ENCODE data around the gene FAM171A1. TPM values are rescaled to one million over a fixed set of nuclear protein-coding genes. Genes with fewer than 3 reads are reported as not detected.
A peak's percentile ranks its signal among the peaks of the same experiment; 100 is the strongest.

Gene FAM171A1
- total RNA-seq, 4 donors from 2014 or later: 7.4 to 40.4 (median 21.6) TPM

DNA sequence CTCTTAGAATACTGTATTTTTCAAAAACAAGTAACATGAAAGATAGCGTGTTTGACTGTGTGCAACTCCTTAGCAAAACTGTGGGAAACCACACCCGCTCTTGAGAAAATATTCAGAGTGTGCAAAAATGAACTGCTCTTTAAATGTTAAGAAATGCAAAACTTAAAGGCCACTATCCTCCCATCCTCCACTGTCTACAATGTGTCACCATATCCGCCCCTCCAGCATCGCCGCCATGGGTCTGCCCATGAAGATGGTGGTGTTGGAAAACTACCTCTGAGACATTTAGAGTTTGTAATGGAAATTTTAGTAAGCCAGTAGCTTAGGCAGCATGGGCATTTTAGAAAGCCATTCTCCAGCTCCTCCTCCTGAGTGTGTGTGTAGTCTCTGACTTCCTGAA, 182.5 kb downstream of the FAM171A1 start:
- Histone ChIP-seq H3K27me3 (no peaks in the 10 kb centered on the region), H3K4me1 (no peaks in the 10 kb centered on the region), H3K27ac (no peak overlapping the region), H3K36me3 (no peaks in the 10 kb centered on the region), H3K4me3 (no peak overlapping the region), H3K9me3 (no peaks in the 10 kb centered on the region)
- DNase-seq: no peak
- TF ChIP-seq, protein P1, sequence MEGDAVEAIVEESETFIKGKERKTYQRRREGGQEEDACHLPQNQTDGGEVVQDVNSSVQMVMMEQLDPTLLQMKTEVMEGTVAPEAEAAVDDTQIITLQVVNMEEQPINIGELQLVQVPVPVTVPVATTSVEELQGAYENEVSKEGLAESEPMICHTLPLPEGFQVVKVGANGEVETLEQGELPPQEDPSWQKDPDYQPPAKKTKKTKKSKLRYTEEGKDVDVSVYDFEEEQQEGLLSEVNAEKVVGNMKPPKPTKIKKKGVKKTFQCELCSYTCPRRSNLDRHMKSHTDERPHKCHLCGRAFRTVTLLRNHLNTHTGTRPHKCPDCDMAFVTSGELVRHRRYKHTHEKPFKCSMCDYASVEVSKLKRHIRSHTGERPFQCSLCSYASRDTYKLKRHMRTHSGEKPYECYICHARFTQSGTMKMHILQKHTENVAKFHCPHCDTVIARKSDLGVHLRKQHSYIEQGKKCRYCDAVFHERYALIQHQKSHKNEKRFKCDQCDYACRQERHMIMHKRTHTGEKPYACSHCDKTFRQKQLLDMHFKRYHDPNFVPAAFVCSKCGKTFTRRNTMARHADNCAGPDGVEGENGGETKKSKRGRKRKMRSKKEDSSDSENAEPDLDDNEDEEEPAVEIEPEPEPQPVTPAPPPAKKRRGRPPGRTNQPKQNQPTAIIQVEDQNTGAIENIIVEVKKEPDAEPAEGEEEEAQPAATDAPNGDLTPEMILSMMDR (IDR thresholded peaks at IDR 0.05): no peak
- no peak for TF ChIP-seq POLR2A (IDR thresholded peaks at IDR 0.05)
- intact Hi-C loops (cut with DNase I; ENCODE audit: low total_unique reads): no loop called here

DNA sequence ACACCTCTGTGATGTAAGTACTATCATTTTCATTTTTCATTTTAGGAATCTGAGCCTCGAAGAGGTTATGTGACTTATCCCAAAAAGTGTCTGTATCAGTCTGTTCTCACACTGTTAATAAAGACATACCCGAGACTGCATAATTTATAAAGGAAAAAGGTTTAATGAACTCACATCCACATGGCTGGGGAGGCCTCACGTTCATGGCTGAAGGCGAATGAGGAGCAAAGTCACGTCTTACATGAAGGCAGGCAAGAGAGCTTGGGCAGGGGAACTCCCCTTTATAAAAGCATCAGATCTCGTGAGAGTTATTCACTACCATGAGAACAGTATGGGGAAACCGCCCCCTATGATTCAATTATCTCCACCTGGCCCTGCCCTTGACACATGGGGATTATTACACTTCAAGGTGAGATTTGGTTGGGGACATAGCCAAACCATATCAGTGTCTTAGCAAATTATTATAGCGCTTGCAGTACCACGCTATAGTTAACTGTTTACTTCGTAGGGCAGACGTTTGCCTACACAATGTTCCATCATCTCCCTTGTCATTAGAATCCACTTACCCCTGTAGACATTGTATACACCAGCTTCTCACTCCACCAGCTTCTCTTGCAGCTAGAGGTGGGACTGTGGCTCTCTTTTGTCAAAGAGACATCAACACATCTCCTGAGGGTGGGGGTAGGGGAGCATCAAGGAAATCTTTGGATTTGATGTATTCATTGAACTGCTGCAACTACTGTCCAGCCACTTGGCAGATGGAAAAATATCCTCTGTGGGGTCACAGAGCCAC, 187.2 kb downstream of the FAM171A1 start:
- Histone ChIP-seq H3K4me3 (no peak overlapping the region), H3K36me3 (no peaks in the 10 kb centered on the region), H3K27me3 (no peaks in the 10 kb centered on the region), H3K27ac (peak overlapping the region; percentile 2 to 38), H3K4me1 (no peaks in the 10 kb centered on the region), H3K9me3 (no peaks in the 10 kb centered on the region)
- TF ChIP-seq, protein P1 (IDR thresholded peaks at IDR 0.05): no peak
- TF ChIP-seq POLR2A (IDR thresholded peaks at IDR 0.05): no peak
- DNase-seq: no peak
- intact Hi-C loops (cut with DNase I; ENCODE audit: low total_unique reads): no loop called here

DNA sequence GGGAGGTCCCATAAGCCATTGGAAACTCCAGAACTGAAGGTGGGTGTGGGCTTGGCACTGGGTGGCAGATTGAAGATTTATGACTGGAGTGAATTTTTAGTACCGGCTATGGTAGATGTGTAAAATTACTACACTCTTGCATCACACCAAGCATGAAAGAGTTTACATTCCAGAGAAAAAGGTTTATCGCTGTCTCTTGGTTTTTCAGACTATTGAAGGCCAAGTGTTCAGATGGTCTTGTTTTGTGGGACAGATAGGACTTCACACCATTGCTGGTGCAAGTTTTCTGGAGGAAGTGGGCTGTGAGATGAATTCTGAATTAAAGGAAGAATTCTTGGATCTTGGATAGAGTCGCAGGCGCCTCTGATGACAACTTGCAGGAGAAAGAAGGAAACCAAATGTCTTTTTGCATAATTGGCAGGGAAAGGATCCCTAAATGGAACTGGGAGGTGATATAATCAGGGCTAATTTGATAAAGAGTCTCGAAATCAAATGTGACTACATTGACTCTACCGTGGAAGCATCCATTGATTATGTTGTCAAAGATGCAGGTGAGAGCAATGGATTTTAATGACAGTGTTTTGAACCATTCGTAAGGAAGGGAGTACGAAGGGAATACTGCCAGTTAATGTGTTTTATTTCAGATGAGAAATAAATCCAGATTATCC, 188.4 kb downstream of the FAM171A1 start:
- H3K4me3 ChIP-seq: no peak overlapping the region
- no peaks in the 10 kb centered on the region for H3K4me1 ChIP-seq
- no peak for DNase-seq
- TF ChIP-seq, protein P1 (IDR thresholded peaks at IDR 0.05): no peak
- no peak for TF ChIP-seq POLR2A (IDR thresholded peaks at IDR 0.05)
- no peaks in the 10 kb centered on the region for H3K27me3 ChIP-seq
- H3K9me3 ChIP-seq: no peaks in the 10 kb centered on the region
- intact Hi-C loops (cut with DNase I; ENCODE audit: low total_unique reads): no loop called here
- no peaks in the 10 kb centered on the region for H3K36me3 ChIP-seq
- peak overlapping the region; percentile 2 to 38 for H3K27ac ChIP-seq

DNA sequence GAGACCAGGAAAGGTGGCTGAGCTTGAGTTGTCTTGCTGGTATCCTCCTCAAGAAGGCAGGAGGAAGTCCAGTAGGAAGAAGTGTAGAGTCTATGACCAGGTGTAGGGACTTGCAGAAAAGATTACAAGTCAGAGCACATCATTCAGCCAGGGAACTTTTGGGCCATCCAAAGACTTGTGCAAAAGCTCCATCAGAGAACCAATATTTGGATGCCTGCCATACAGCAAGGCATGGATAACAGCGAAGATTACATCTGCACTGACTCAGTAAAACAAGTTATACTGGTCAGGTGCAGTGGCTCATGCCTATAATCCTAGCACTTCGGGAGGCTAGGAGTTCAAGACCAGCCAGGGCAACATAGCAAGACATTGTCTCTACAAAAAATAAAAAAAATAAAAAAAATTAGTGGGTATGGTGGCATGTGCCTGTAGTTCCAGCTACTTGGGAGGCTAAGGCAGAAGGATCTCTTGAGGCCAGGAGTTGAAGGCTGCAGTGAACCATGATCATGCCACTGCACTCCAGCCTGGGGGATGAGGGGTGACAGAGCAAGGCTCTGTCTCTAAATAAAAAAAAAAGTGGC, 189.4 kb downstream of the FAM171A1 start:
- intact Hi-C loops (cut with DNase I; ENCODE audit: low total_unique reads): no loop called here
- no peaks in the 10 kb centered on the region for H3K36me3 ChIP-seq
- TF ChIP-seq POLR2A (IDR thresholded peaks at IDR 0.05): no peak
- TF ChIP-seq, protein P1 (IDR thresholded peaks at IDR 0.05): no peak
- no peaks in the 10 kb centered on the region for H3K27me3 ChIP-seq
- no peak for DNase-seq
- no peak overlapping the region for H3K4me3 ChIP-seq
- H3K4me1 ChIP-seq: no peaks in the 10 kb centered on the region
- H3K9me3 ChIP-seq: no peaks in the 10 kb centered on the region
- peak overlapping the region in 1 of 2 donors; percentile 6 for H3K27ac ChIP-seq

DNA sequence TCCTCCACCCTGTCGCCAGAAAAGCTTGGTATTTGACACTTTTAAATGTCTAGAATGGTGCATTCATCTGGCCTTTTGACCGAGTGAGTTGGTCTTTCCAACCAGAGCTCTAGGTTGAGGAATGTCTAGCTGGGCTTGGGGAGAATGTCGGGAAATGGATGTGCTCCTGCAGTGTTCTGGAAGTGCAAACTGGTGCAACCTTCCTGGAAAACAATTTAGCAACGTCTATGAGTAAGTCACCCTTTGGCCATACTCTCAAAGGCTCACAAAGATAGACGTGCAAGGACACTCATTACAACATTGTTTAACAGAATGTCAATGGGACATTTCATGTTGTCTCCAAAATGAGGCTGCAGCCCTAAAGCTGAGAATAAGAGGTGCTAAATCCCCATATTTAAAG, 190.4 kb downstream of the FAM171A1 start:
- H3K27me3 ChIP-seq: no peaks in the 10 kb centered on the region
- intact Hi-C loops (cut with DNase I; ENCODE audit: low total_unique reads): no loop called here
- TF ChIP-seq POLR2A (IDR thresholded peaks at IDR 0.05): no peak
- TF ChIP-seq, protein P1 (IDR thresholded peaks at IDR 0.05): no peak
- H3K36me3 ChIP-seq: no peaks in the 10 kb centered on the region
- H3K4me1 ChIP-seq: no peaks in the 10 kb centered on the region
- no peak overlapping the region for H3K27ac ChIP-seq
- no peaks in the 10 kb centered on the region for H3K9me3 ChIP-seq
- no peak overlapping the region for H3K4me3 ChIP-seq
- no peak for DNase-seq

Data from uterus (tissue), 4 donors.